Measurements from ENCODE around the gene SIPA1L3.
"Not testable (repeated sequence)": the region's sequence is repeated elsewhere in the genome, so short reads cannot be mapped to it uniquely, and the experiment has no call there.

The SIPA1L3 gene

DNA sequence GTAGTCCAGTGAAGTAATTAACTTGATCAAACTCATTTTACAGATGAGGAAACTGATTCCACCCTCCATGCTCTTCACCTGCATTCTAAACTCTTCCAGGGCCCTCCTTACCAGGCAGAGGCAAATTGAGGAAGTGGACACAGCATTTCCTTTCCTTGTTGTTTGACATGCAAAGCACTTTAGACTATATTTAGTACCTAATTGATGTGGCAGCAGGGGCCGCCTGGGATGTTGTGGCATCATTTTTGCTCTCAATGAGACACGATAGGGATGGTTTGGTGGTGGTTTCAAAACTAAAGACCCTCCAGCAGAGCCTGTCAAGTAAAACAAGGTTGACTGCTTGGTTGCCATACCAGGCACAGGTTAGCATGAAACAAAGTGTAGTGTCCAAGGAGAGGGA lies 7.9 kb downstream of the SIPA1L3 start:
- no peak for DNase-seq (ENCODE audit: low read depth)

GRCh38 chr19:37920591-37921450 lies 13.8 kb downstream of the SIPA1L3 start:
- DNase-seq (ENCODE audit: low read depth), result no peak

DNA sequence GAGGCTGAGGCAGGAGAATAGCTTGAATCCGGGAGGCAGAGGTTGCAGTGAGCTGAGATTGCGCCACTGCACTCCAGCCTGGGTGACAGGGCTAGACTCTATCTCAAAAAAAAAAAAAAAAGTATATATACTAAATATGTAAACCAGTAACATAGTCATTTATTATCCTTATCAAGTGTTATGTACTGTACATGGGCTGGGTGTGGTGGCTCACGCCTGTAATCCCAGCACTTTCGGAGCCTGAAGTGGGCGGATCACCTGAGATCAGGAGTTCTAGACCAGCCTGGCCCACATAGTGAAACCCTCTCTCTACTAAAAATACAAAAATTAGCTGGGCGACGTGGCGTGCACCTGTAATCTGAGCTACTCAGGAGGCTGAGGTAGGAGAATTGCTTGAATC lies 17.6 kb downstream of the SIPA1L3 start:
- DNase-seq (ENCODE audit: low read depth), result not testable (repeated sequence)

- DNase-seq (ENCODE audit: low read depth), result no peak
Measured at GRCh38 chr19:37925212-37925611, 18.2 kb downstream of the SIPA1L3 start.

DNA sequence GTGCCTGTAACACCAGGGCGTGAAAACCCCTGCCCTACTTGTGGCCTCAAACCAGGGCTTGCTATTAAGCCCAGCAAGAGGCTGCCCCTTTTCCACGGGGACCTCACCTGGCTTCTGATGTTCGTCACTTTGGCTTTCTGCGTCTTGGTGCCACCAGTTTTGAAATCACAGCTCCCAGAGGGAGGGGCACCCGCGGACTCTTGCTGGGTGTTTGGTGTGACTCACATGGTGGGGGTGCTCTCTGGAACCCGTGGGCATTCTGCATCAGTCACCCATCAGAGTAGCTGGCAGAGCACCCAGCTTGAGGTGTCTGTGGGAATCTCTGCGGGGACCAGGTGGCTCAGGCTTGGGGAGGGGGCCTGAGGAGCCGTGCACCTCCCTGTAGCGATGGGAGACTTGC lies 19.2 kb downstream of the SIPA1L3 start:
- no peak for DNase-seq (ENCODE audit: low read depth)

- no peak for DNase-seq (ENCODE audit: low read depth)
Measured at GRCh38 chr19:37926711-37927110, 19.7 kb downstream of the SIPA1L3 start.

- no peak for DNase-seq (ENCODE audit: low read depth)
Measured at GRCh38 chr19:37928527-37929286, 21.7 kb downstream of the SIPA1L3 start.

- DNase-seq (ENCODE audit: low read depth), result no peak
Measured at GRCh38 chr19:37929355-37929923, 22.4 kb downstream of the SIPA1L3 start.

- no peak for DNase-seq (ENCODE audit: low read depth)
Measured at GRCh38 chr19:37930416-37930815, 23.4 kb downstream of the SIPA1L3 start.

- no peak for DNase-seq (ENCODE audit: low read depth)
Measured at GRCh38 chr19:37931881-37932655, 25.1 kb downstream of the SIPA1L3 start.

DNA sequence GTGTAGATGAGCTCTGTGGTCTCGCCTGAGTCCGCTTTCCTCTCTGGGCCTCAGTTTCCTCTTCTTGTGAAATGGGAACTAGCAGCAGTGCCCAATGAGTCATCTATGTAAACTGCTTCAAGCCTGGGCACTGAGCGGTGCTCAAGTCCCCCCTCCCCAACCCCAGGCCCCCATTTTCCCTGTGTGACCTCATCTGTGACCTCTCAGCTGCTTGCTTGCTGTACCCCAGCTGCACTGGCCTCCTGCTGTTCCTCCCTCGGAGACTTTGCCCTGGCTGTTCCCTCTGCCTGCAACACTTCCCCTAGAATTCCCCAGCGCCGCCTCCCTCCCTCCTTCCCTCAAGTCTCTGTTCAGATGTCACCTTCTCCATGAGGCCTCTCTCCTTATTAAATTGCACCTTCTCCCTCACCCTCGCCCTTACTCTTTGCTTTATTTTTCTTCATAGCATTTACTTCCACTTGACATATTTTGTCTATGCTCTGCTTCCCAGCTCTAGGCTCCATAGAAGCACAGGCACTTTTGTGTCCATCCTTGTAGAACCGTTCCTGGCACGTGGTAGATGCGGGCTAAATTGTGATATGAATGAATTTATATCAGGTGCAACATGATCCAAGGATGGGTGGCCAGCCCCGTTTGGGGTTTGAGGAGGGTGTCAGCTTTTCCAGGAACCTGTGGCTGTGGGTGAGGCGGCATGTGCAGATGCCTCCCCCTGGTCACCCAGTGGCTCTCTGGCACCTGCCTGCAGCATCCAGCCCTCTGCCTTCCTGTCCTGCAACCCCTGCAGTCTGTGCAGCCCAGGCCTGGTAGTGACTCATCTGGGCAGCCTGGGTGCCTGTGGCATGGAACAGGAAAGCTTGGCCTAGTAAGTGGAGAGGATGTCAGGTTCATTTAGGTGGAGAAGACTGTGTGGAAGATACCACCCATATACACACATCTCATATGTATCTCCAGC lies 26.3 kb downstream of the SIPA1L3 start:
- no peak for DNase-seq (ENCODE audit: low read depth)

DNA sequence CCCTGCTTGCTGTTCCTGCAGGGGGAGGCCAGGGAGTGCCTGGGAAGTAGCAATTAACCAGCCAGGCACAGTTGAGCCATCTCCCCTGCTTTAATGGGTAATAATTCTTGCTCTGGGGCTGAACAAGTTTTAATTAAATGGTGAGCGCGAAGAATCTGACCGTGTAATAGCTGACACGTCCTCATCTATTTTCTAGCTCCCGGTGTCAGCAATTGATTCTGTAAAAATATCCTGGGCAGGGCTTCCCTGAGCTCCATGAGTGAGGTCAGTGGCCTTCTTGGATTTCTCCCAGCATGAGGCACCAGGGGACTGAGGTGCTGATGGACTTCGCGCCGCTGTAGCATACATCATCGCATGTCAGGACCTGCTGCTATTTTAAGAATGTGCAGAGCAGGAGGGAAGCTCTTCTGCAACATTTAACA lies 26.9 kb downstream of the SIPA1L3 start:
- no peak for DNase-seq (ENCODE audit: low read depth)

DNA sequence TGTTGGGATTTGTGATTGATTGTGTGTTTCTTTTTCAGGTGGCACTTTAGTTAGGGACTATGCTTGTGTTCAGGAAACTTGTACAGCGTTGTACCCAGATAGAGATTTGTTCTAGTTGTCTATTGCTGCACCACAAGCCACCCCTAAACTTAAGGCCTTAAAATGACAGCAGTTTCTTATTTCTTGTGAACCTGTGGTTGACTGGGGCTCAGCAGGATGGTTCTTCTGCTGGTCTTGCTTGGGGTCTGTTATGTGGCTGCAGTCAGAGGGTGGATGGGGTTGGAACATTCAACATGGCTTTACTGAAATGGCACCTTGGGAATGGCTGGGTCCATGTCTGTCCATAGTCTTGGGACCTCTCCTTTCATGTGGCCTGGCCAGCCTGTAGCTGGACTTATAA lies 28.3 kb downstream of the SIPA1L3 start:
- DNase-seq (ENCODE audit: low read depth), result no peak

- DNase-seq (ENCODE audit: low read depth), result no peak
Measured at GRCh38 chr19:37936166-37936565, 29.2 kb downstream of the SIPA1L3 start.

DNA sequence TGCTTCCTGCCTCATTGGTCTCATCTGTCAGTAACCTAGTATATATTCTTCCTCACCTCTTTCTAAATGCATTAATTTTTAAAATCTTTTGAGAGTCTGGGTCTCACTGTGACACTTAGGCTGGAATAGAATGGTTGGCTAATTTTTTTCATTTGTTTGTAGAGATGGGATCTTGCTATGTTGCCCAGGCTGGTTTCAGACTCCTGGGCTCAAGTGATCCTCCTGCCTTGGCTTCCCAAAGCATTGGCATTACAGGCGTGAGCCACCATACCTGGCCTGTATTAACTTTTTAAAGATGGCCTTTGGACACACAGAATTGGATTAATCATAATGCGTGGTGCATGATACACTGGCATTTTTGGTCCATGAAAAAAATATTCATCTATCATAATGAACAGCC lies 29.9 kb downstream of the SIPA1L3 start:
- DNase-seq (ENCODE audit: low read depth), result no peak

- DNase-seq (ENCODE audit: low read depth), result no peak
Measured at GRCh38 chr19:37938353-37938752, 31.3 kb downstream of the SIPA1L3 start.

- DNase-seq (ENCODE audit: low read depth), result no peak
Measured at GRCh38 chr19:37941782-37942515, 34.9 kb downstream of the SIPA1L3 start.

DNA sequence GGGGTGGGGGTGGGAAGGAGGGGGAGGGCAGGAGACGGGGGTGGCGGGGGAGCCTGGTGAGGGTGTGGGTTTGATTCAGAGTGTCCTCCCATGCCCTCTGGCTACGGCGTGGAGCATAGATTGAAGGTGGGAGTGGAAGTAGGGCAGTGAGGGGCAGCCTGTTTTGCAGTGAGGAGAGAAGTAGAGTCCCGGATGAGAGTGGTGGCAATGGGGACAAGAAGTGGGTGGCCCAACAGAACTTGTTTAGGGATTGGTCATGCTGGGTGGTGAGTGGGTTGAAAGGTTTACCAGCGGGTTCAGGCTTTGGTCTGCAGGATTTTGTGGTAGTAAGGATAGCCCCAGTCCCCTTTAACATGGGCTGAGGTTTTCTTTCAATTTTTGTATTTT lies 35.5 kb downstream of the SIPA1L3 start:
- DNase-seq (ENCODE audit: low read depth), result no peak

GRCh38 chr19:37943480-37943879 lies 36.5 kb downstream of the SIPA1L3 start:
- DNase-seq (ENCODE audit: low read depth), result no peak

- DNase-seq (ENCODE audit: low read depth), result no peak
Measured at GRCh38 chr19:37946132-37946531, 39.1 kb downstream of the SIPA1L3 start.

Measured in T follicular helper cell (primary cell).